Measurements from ENCODE around the gene TSC1. TPM values are rescaled to one million over a fixed set of nuclear protein-coding genes. Genes with fewer than 3 reads are reported as not detected.
"Not testable (repeated sequence)": the region's sequence is repeated elsewhere in the genome, so short reads cannot be mapped to it uniquely, and the experiment has no call there.

Gene TSC1
- total RNA-seq: 10 to 100 TPM; 26.1 to 26.6 TPM

DNA sequence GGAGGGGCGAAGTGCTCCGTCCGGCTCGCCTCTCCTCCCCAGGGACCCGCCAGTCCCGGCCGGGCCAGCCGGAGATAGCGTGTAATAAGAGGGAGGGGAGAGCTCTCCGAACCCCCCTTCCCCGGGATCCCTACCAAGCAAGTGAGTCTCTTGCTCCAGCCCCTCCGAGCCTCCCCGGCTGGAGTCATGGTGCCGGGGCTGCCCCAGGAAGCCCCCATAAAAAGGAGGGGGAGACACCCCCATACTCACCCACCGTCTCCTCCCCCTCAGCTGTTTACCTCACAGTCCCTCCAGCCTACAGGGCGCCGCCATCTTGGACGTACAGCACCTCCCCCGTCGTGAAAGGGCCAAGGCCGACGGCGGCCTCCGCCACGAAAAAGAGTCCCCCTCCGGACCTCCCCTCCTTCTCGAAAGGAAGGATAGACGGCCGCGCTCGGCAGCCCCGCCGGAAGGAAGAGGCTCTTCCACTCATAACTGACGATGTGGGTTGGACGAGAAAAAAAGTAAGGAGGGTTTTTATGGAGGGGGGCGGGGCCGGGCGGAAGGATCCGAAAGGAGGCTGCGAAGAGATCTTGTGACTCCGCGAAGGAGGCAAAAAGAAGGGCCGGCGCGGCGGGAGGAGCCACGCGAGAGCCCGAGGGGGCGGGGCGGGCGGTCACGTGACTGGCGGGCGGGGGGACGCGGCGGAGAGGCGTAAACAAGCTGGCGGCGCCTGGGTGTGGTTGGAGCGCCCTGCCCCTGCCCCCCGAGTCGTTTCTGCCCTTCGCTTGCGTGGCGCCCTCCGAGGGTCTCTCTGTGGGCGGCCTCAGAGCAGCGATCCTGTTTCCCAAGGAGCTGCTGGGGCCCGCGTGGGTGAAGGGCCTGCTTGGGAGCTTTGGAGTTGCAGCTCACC, at the start of gene TSC1:
Gene TSC1 (minus strand): TSS at position 323 of the 892 bp plus-strand sequence. CDS start 15,744 bp downstream, outside the sequence.
- Mint-ChIP-seq H3K36me3 (ENCODE audit: low read depth) (peaks cover 2% of the 10 kb centered on the region), H3K9me3 (ENCODE audit: insufficient read depth) (no peaks in the 10 kb centered on the region), H3K27me3 (ENCODE audit: low read depth) (no peaks in the 10 kb centered on the region), H3K4me1 (ENCODE audit: low read depth) (peaks cover 27% of the 10 kb centered on the region), H3K27ac (peak within 1 kb of the TSS; percentile 99), H3K4me3 (peak within 1 kb of the TSS; percentile 84)
- peak; percentile 92 for ATAC-seq
- ChIA-PET CTCF (interaction anchor here (0.8 to 4.5 kb wide), 8 partner anchors 9 to 533 kb away, joined by 3 to 21 read pairs (median 4); partner anchors contain the start of gene GFI1B), POLR2A (interaction anchor here (0.8 to 1.5 kb wide), 7 partner anchors 10 to 175 kb away, joined by 3 to 8 read pairs (median 3); no protein-coding TSS in a partner anchor)
- DNase-seq: peak; percentile 98

DNA sequence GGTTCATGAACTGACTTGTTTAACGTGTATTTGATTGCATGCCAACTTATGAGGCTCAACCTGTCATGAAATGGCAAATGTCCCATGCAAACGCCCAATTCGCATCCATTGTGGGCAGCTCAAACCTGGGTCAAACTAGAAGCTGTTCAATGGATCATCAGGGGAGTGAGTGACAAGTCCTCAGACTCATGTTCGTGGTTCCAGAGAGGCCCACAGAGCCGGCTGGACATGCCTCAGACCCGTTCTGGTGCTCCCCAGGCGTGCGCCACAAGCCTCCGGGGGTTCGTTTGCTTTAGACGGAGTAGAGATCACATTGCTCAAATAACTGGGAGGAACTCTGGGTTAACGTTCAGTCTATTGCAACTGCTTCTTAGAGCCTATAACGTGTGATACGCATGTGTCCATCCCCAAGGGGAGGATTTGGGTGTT, 49.1 kb upstream of the TSC1 start:
- H3K4me1 Mint-ChIP-seq (ENCODE audit: low read depth): peaks cover 30% of the 10 kb centered on the region
- no peaks in the 10 kb centered on the region for H3K9me3 Mint-ChIP-seq (ENCODE audit: insufficient read depth)
- ATAC-seq: no peak
- CTCF ChIA-PET: interaction anchor here (2.9 kb wide), 1 partner anchor 28 kb away, joined by 12 read pairs; no protein-coding TSS in a partner anchor
- no peak overlapping the region for H3K4me3 Mint-ChIP-seq
- no peaks in the 10 kb centered on the region for H3K36me3 Mint-ChIP-seq (ENCODE audit: low read depth)
- POLR2A ChIA-PET: no interaction called here
- no peak for DNase-seq
- peaks cover 18% of the 10 kb centered on the region for H3K27me3 Mint-ChIP-seq (ENCODE audit: low read depth)
- H3K27ac Mint-ChIP-seq: no peak overlapping the region

- ChIA-PET CTCF (interaction anchor here (0.8 to 2.9 kb wide), 3 partner anchors 13 to 30 kb away, joined by 3 to 12 read pairs (median 3); partner anchors contain the start of gene GFI1B), POLR2A (interaction anchor here (0.8 to 1.0 kb wide), 2 partner anchors 39 kb away, joined by 3 read pairs; partner anchors contain the start of gene GTF3C5)
- H3K36me3 Mint-ChIP-seq (ENCODE audit: low read depth): no peaks in the 10 kb centered on the region
- peak overlapping the region; percentile 37 for H3K27ac Mint-ChIP-seq
- DNase-seq (peak; percentile 62), ATAC-seq (peak; percentile 32)
- no peak overlapping the region for H3K4me3 Mint-ChIP-seq
- H3K4me1 Mint-ChIP-seq (ENCODE audit: low read depth): peaks cover 30% of the 10 kb centered on the region
- H3K9me3 Mint-ChIP-seq (ENCODE audit: insufficient read depth): no peaks in the 10 kb centered on the region
- peaks cover 17% of the 10 kb centered on the region for H3K27me3 Mint-ChIP-seq (ENCODE audit: low read depth)
Measured at GRCh38 chr9:132991351-132992300, 47.2 kb upstream of the TSC1 start.

DNA sequence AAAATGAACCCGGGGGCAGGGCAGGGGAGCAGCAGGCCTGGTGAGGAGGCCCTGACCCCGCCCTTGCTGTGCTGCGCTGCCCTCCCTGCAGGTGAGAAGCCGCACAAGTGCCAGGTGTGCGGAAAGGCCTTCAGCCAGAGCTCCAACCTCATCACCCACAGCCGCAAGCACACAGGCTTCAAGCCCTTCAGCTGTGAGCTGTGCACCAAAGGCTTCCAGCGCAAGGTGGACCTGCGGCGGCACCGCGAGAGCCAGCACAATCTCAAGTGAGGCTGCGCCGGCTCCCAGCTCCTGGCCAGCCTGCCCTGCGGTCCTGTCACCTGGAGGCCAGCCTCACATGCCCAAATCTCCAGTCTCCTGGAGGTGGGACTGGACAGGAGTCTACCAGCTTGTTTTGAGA, 46.4 kb upstream of the TSC1 start:
- Mint-ChIP-seq H3K4me1 (ENCODE audit: low read depth) (peaks cover 30% of the 10 kb centered on the region), H3K27me3 (ENCODE audit: low read depth) (peaks cover 22% of the 10 kb centered on the region), H3K9me3 (ENCODE audit: insufficient read depth) (no peaks in the 10 kb centered on the region), H3K36me3 (ENCODE audit: low read depth) (no peaks in the 10 kb centered on the region), H3K4me3 (no peak overlapping the region), H3K27ac (no peak overlapping the region)
- CTCF ChIA-PET: interaction anchor here (0.8 to 2.9 kb wide), 3 partner anchors 13 to 31 kb away, joined by 3 to 12 read pairs (median 4); no protein-coding TSS in a partner anchor
- ATAC-seq (no peak), DNase-seq (no peak)
- POLR2A ChIA-PET: interaction anchor here (0.8 kb wide), 1 partner anchor 40 kb away, joined by 3 read pairs; the partner anchor contains the start of gene GTF3C5

DNA sequence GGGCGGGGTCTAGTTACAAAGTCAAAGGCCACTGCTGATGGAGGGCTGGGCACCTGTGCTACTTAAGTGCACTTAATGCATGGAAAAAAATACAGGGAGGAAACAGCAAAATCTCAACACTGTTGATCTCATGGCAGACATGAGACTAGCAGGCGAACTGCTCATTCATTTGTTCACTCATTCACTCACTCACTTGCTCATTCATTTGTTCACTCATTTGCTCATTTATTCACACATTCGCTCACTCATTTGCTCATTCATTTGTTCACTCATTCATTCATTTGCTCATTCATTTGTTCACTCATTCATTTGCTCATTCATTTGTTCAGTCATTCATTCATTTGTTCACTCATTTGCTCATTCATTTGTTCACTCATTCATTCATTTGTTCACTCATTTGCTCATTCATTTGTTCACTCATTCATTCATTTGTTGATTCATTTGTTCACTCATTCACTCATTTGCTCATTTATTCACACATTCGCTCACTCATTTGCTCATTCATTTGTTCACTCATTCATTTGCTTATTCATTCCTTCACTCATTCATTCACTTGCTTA, 45.7 kb upstream of the TSC1 start:
- DNase-seq (peak; percentile 40), ATAC-seq (peak; percentile 22)
- Mint-ChIP-seq H3K27me3 (ENCODE audit: low read depth) (peaks cover 23% of the 10 kb centered on the region), H3K4me1 (ENCODE audit: low read depth) (peaks cover 29% of the 10 kb centered on the region)
- H3K4me3 Mint-ChIP-seq; H3K36me3 Mint-ChIP-seq (ENCODE audit: low read depth); H3K9me3 Mint-ChIP-seq (ENCODE audit: insufficient read depth); H3K27ac Mint-ChIP-seq; POLR2A ChIA-PET: not testable (repeated sequence)
- CTCF ChIA-PET: interaction anchor here (0.8 to 1.3 kb wide), 2 partner anchors 12 to 32 kb away, joined by 3 to 4 read pairs; no protein-coding TSS in a partner anchor

DNA sequence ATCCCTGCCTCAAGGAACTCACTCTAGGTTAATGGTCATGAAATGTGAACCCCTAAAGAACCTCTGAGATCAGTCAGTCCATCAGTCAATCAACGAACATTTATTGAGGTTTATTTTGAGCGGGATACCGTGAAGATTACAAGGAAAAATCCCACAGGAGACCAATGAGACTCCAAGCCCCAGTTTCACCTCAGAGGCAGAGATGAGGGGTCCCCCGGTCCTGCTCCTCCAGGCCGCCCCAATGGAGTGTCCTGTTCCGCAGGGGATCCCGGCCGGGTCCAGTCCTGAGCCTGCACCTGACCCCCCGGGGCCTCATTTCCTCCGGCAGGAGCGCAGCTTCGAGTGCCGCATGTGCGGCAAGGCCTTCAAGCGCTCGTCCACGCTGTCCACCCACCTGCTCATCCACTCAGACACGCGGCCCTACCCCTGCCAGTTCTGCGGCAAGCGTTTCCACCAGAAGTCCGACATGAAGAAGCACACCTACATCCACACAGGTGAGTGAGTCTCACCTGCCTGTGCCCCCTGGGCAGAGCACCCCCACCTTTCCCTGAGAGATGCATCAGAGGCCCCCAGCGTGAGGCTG, 45.1 kb upstream of the TSC1 start:
- ChIA-PET POLR2A (no interaction called here), CTCF (no interaction called here)
- H3K27ac Mint-ChIP-seq: no peak overlapping the region
- H3K9me3 Mint-ChIP-seq (ENCODE audit: insufficient read depth): no peaks in the 10 kb centered on the region
- peaks cover 24% of the 10 kb centered on the region for H3K4me1 Mint-ChIP-seq (ENCODE audit: low read depth)
- no peaks in the 10 kb centered on the region for H3K36me3 Mint-ChIP-seq (ENCODE audit: low read depth)
- DNase-seq: no peak
- no peak for ATAC-seq
- no peak overlapping the region for H3K4me3 Mint-ChIP-seq
- peaks cover 22% of the 10 kb centered on the region for H3K27me3 Mint-ChIP-seq (ENCODE audit: low read depth)

- DNase-seq (no peak), ATAC-seq (no peak)
- Mint-ChIP-seq H3K27me3 (ENCODE audit: low read depth) (peaks cover 22% of the 10 kb centered on the region), H3K36me3 (ENCODE audit: low read depth) (no peaks in the 10 kb centered on the region), H3K4me3 (no peak overlapping the region), H3K4me1 (ENCODE audit: low read depth) (peaks cover 19% of the 10 kb centered on the region), H3K27ac (no peak overlapping the region), H3K9me3 (ENCODE audit: insufficient read depth) (no peaks in the 10 kb centered on the region)
- ChIA-PET POLR2A (no interaction called here), CTCF (interaction anchor here (1.3 to 2.0 kb wide), 2 partner anchors 10 to 33 kb away, joined by 3 to 9 read pairs; partner anchors contain the start of gene GFI1B)
Measured at GRCh38 chr9:132989014-132989310, 44.5 kb upstream of the TSC1 start.

GRCh38 chr9:132988244-132989013, 44.0 kb upstream of the TSC1 start:
- Mint-ChIP-seq H3K27me3 (ENCODE audit: low read depth) (peaks cover 22% of the 10 kb centered on the region), H3K9me3 (ENCODE audit: insufficient read depth) (no peaks in the 10 kb centered on the region), H3K4me3 (no peak overlapping the region), H3K27ac (no peak overlapping the region), H3K36me3 (ENCODE audit: low read depth) (no peaks in the 10 kb centered on the region), H3K4me1 (ENCODE audit: low read depth) (peaks cover 17% of the 10 kb centered on the region)
- ChIA-PET POLR2A (no interaction called here), CTCF (interaction anchor here (1.3 to 2.0 kb wide), 2 partner anchors 10 to 34 kb away, joined by 3 to 9 read pairs; partner anchors contain the start of gene GFI1B)
- DNase-seq (no peak), ATAC-seq (no peak)

GRCh38 chr9:132986640-132987620, 42.5 kb upstream of the TSC1 start:
- ATAC-seq (no peak), DNase-seq (no peak)
- ChIA-PET CTCF (interaction anchor here (2.0 kb wide), 1 partner anchor 8 kb away, joined by 9 read pairs; the partner anchor contains the start of gene GFI1B), POLR2A (no interaction called here)
- Mint-ChIP-seq H3K4me3 (no peak overlapping the region), H3K36me3 (ENCODE audit: low read depth) (no peaks in the 10 kb centered on the region), H3K27ac (no peak overlapping the region), H3K9me3 (ENCODE audit: insufficient read depth) (no peaks in the 10 kb centered on the region), H3K4me1 (ENCODE audit: low read depth) (peaks cover 9% of the 10 kb centered on the region), H3K27me3 (ENCODE audit: low read depth) (peaks cover 19% of the 10 kb centered on the region)

Measured in activated CD8-positive, alpha-beta T cell treated with anti-CD3 and anti-CD28 coated beads, Interleukin-2, amount 10 ng/mL, durations not matched to agents 7 days and 5 days (primary cell).